Subcutaneous abdominal adipose tissue (tissue), 5 donors: Measurements from ENCODE around the gene PASD1.

ENCODE experiments used
- H3K27ac ChIP-seq: one replicate; pipeline ENCODE4 v1.7.0; 2013; ENCODE audit warnings: low read depth, mild to moderate bottlenecking, inconsistent platforms, low read length, moderate library complexity
- H3K27me3 ChIP-seq, 5 donors: one replicate each; pipeline ENCODE4 v1.7.0; 2013; ENCODE audit warnings: low read length in 5 of 5, inconsistent platforms in 1 of 5; ENCODE audit not compliant: control insufficient read depth in 5 of 5, insufficient read depth in 4 of 5
- H3K36me3 ChIP-seq, 5 donors: one replicate each; pipeline ENCODE4 v1.7.0; 2013; ENCODE audit warnings: low read length in 5 of 5; ENCODE audit not compliant: control insufficient read depth in 5 of 5, insufficient read depth in 5 of 5
- H3K4me1 ChIP-seq, 5 donors: one replicate each; pipeline ENCODE4 v1.7.0; 2013; ENCODE audit warnings: low read length in 5 of 5, mild to moderate bottlenecking in 3 of 5, moderate library complexity in 1 of 5; ENCODE audit not compliant: control insufficient read depth in 5 of 5, insufficient read depth in 5 of 5
- H3K4me3 ChIP-seq, 5 donors: one replicate each; pipeline ENCODE4 v1.7.0; 2013; ENCODE audit warnings: low read length in 5 of 5, low read depth in 1 of 5
- H3K9ac ChIP-seq, 5 donors: one replicate each; pipeline ENCODE4 v1.7.0; 2013; ENCODE audit warnings: low read length in 5 of 5, mild to moderate bottlenecking in 4 of 5, moderate library complexity in 3 of 5
- H3K9me3 ChIP-seq, 5 donors: one replicate each; pipeline ENCODE4 v1.7.0; 2013; ENCODE audit warnings: low read length in 5 of 5; ENCODE audit not compliant: control insufficient read depth in 5 of 5
- donor health status: healthy.
- donor health status: healthy.
- donor health status: healthy.
- donor health status: healthy.
- donor health status: healthy.

PASD1 gene

DNA sequence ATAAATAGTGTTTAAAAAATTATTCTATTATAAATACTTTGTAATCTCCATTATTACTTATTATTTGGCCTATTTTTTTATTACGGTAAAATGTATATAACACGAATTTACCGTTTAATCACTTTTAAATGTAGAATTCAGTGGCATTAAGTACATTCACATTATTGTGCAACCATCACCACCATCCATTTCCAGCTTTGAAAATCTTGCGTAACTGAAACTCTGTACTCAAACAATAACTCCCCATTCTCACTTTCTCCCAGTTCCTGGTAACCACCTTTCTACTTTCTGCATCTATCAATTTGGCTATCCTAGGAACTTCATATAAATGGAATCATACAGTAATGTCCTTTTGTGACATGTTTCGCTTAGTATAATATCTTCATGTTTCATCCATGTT is 45.7 kb downstream of the PASD1 start:
- Histone ChIP-seq H3K36me3 (no peaks in the 10 kb centered on the region), H3K9me3 (no peaks in the 10 kb centered on the region), H3K27me3 (no peaks in the 10 kb centered on the region), H3K4me3 (no peak overlapping the region), H3K9ac (no peak overlapping the region), H3K27ac (no peak overlapping the region), H3K4me1 (no peaks in the 10 kb centered on the region)

- H3K9ac ChIP-seq, result no peak overlapping the region
- H3K4me1 ChIP-seq, result no peaks in the 10 kb centered on the region
- H3K27ac ChIP-seq, result no peak overlapping the region
- peaks cover 0 to 10% (median 6%) of the 10 kb centered on the region in 5 donors for H3K27me3 ChIP-seq
- no peaks in the 10 kb centered on the region for H3K9me3 ChIP-seq
- H3K4me3 ChIP-seq, result no peak overlapping the region
- H3K36me3 ChIP-seq, result no peaks in the 10 kb centered on the region
Observed at GRCh38 chrX:151621422-151621821, 57.9 kb downstream of the PASD1 start.

DNA sequence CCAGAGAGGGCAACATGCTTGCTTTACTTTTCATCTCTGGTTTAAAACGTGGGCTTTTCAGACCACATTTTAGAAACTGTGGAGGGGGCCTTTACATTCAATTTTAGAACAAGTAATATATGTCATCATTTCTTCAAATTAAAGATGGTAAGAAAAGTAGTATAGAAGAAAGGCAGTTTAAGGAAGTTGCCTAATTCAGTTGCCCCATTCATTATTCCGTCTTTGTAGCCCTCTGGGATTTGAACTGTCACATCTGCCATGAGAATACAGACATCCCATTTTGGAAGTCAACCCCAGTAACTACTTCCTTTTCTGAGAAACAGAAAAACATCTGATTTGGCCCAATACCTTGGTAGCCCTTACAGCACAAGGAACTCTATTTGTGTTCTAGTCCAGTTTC is 61.2 kb downstream of the PASD1 start:
- no peaks in the 10 kb centered on the region for H3K4me1 ChIP-seq
- H3K27ac ChIP-seq, result no peak overlapping the region
- no peaks in the 10 kb centered on the region for H3K9me3 ChIP-seq
- H3K27me3 ChIP-seq, result peaks cover 0 to 7% (median 3%) of the 10 kb centered on the region in 5 donors
- no peaks in the 10 kb centered on the region for H3K36me3 ChIP-seq
- H3K9ac ChIP-seq, result no peak overlapping the region
- H3K4me3 ChIP-seq, result no peak overlapping the region

DNA sequence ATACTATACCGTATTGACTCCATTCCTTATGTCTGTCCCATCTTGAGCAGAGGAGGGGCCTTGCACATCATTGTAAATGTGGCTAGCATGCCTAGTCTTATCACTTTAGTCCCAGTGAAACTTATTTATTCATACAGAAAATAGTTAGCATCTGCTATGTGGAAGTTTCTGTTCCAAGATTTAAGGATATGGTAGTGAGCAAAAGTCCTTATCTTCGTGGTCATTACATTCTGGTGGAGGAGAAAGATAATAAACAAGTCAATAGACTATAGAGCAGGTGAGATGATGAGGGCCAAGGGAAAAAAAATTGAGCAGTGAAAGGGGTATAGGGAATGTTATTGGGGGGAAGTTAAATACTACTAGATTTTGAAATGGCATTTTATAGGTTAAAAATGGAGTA is 68.3 kb downstream of the PASD1 start:
- no peak overlapping the region for H3K4me3 ChIP-seq
- H3K27me3 ChIP-seq, result peaks cover 0 to 7% (median 0%) of the 10 kb centered on the region in 5 donors
- H3K4me1 ChIP-seq, result no peaks in the 10 kb centered on the region
- no peaks in the 10 kb centered on the region for H3K36me3 ChIP-seq
- no peak overlapping the region for H3K9ac ChIP-seq
- H3K9me3 ChIP-seq, result no peaks in the 10 kb centered on the region
- no peak overlapping the region for H3K27ac ChIP-seq

DNA sequence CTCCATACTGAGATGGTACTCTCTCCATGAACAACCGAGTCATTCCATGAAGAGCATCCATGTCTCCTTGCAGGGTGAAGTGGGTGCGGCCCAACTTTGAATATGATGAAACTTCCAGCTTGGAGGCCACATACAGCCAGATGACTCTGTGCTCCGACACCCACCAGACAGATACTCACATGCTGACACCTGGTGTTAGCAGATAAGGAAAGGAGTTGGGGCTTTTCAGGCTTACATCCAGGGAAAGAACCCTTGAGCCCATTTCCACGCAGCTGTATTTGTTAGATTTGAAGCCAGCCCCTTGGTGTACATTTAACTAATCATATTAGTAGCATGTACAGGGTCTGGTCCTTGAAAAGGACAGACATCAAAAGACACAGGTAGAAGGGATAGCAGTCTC is 69.7 kb downstream of the PASD1 start:
- Histone ChIP-seq H3K9ac (no peak overlapping the region), H3K9me3 (no peaks in the 10 kb centered on the region), H3K36me3 (no peaks in the 10 kb centered on the region)

GRCh38 chrX:151634937-151635336 is 71.5 kb downstream of the PASD1 start:
- Histone ChIP-seq H3K4me3 (no peak overlapping the region), H3K27me3 (peaks cover 0 to 7% (median 0%) of the 10 kb centered on the region in 5 donors), H3K4me1 (no peaks in the 10 kb centered on the region), H3K27ac (no peak overlapping the region), H3K9me3 (no peaks in the 10 kb centered on the region), H3K36me3 (no peaks in the 10 kb centered on the region), H3K9ac (no peak overlapping the region)

More for the DNA sequence above, 69.7 kb downstream of the PASD1 start:
- Histone ChIP-seq H3K27me3 (peaks cover 0 to 7% (median 0%) of the 10 kb centered on the region in 5 donors), H3K27ac (no peak overlapping the region), H3K4me1 (no peaks in the 10 kb centered on the region), H3K4me3 (no peak overlapping the region)

- Histone ChIP-seq H3K27me3 (peaks cover 0 to 5% (median 0%) of the 10 kb centered on the region in 5 donors), H3K9ac (no peak overlapping the region), H3K4me1 (no peaks in the 10 kb centered on the region), H3K9me3 (no peaks in the 10 kb centered on the region), H3K27ac (no peak overlapping the region), H3K36me3 (no peaks in the 10 kb centered on the region), H3K4me3 (no peak overlapping the region)
Observed at GRCh38 chrX:151641564-151641963, 78.1 kb downstream of the PASD1 start.

GRCh38 chrX:151675121-151675746 is 111.8 kb downstream of the PASD1 start:
- H3K27ac ChIP-seq, result no peak overlapping the region
- no peak overlapping the region for H3K9ac ChIP-seq
- H3K9me3 ChIP-seq, result no peaks in the 10 kb centered on the region
- H3K4me3 ChIP-seq, result no peak overlapping the region
- no peaks in the 10 kb centered on the region for H3K36me3 ChIP-seq
- no peaks in the 10 kb centered on the region for H3K4me1 ChIP-seq
- peaks cover 9 to 25% (median 24%) of the 10 kb centered on the region in 5 donors for H3K27me3 ChIP-seq

DNA sequence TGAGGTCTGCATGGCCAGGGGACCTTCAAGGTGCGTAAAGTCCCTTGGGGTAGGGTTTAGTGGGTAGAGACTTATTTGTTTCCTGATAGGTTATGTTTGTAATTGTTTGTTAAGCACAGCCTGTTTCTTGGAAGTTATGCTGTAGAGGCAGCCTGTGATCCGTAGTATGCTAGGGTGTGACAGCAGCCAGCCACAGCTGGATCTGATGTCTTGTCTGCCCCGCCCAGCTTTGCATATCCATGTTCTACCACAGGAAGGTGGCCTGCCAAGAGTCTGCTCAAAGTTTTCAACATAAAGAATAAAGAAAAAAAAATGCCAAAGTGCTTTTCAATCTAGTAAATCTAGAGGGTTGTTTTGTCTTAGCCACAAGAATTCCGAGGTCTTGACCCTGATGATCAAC is 112.7 kb downstream of the PASD1 start:
- Histone ChIP-seq H3K9ac (no peak overlapping the region), H3K27ac (no peak overlapping the region), H3K4me3 (no peak overlapping the region), H3K9me3 (no peaks in the 10 kb centered on the region), H3K36me3 (no peaks in the 10 kb centered on the region), H3K27me3 (peaks cover 9 to 27% (median 24%) of the 10 kb centered on the region in 5 donors), H3K4me1 (no peaks in the 10 kb centered on the region)

DNA sequence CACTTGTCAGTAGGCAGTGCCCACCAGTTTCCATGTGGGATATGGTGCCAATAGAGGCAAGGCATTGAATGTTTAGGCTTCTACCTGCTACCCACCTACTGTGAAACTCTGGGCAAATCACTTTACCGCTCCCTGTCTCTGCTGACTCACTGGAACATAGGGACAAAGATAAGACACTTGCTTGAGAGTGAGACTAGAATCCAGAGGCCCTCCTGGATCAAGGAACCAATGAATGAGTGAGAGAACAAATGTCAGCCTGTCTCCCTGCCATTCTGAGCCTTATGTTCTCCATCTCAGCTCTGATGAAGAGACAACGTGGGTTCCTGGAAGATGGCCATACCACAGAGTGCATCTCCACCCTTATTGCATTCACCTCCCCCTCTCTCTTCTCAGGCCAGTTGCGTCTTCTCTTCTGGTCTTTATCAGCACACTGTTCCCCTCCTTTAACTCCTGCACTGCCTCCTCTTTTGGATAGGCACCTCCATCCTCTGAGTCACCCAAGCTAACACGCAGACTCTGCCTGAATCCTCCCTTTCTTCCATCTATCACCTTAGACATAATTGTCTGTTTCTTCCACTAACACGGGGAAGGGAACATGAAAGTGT is 116.4 kb downstream of the PASD1 start:
- Histone ChIP-seq H3K9ac (no peak overlapping the region), H3K9me3 (no peaks in the 10 kb centered on the region), H3K27me3 (peaks cover 5 to 21% (median 7%) of the 10 kb centered on the region in 5 donors)

More for the DNA sequence above, 116.4 kb downstream of the PASD1 start:
- Histone ChIP-seq H3K4me1 (no peaks in the 10 kb centered on the region), H3K36me3 (no peaks in the 10 kb centered on the region), H3K4me3 (no peak overlapping the region), H3K27ac (no peak overlapping the region)
